ENCODE measurements around the gene CNNM3.
A peak's percentile ranks its signal among the peaks of the same experiment; 100 is the strongest.

The CNNM3 gene

GRCh38 chr2:96870626-96871255 is 54.7 kb downstream of the CNNM3 start:
- H3K27ac ChIP-seq (ENCODE audit: insufficient read depth, low read depth, low read length, poor library complexity, severe bottlenecking) = peak overlapping the region; percentile 39
- no peaks in the 10 kb centered on the region for H3K27me3 ChIP-seq (ENCODE audit: control insufficient read depth, insufficient read depth, low read length, poor library complexity, severe bottlenecking)
- H3K4me3 ChIP-seq (ENCODE audit: insufficient read depth, low read depth, low read length) = peak overlapping the region; percentile 80
- H3K36me3 ChIP-seq (ENCODE audit: control insufficient read depth, insufficient read depth, low read length) = peaks cover 17% of the 10 kb centered on the region
- H3K4me1 ChIP-seq (ENCODE audit: control insufficient read depth, insufficient read depth, low read length) = peaks cover 33% of the 10 kb centered on the region
- no peaks in the 10 kb centered on the region for H3K9me3 ChIP-seq (ENCODE audit: control insufficient read depth, low read length)
- WGBS, 2 experiments = 34% methylated on average over 13 of the region's 13 CpGs

GRCh38 chr2:96872591-96873349 is 56.7 kb downstream of the CNNM3 start:
- H3K9me3 ChIP-seq (ENCODE audit: control insufficient read depth, low read length) = no peaks in the 10 kb centered on the region
- no peaks in the 10 kb centered on the region for H3K36me3 ChIP-seq (ENCODE audit: control insufficient read depth, insufficient read depth, low read length)
- no peak overlapping the region for H3K27ac ChIP-seq (ENCODE audit: insufficient read depth, low read depth, low read length, poor library complexity, severe bottlenecking)
- WGBS, 2 experiments = 76 to 78% methylated on average over 14 of the region's 14 CpGs
- peaks cover 40% of the 10 kb centered on the region for H3K4me1 ChIP-seq (ENCODE audit: control insufficient read depth, insufficient read depth, low read length)
- H3K4me3 ChIP-seq (ENCODE audit: insufficient read depth, low read depth, low read length) = no peak overlapping the region
- H3K27me3 ChIP-seq (ENCODE audit: control insufficient read depth, insufficient read depth, low read length, poor library complexity, severe bottlenecking) = no peaks in the 10 kb centered on the region

GRCh38 chr2:96873651-96874096 is 57.6 kb downstream of the CNNM3 start:
- Histone ChIP-seq H3K27ac (ENCODE audit: insufficient read depth, low read depth, low read length, poor library complexity, severe bottlenecking) (no peak overlapping the region), H3K4me1 (ENCODE audit: control insufficient read depth, insufficient read depth, low read length) (peaks cover 44% of the 10 kb centered on the region)
- WGBS, 2 experiments = 69 to 74% methylated on average over 8 of the region's 8 CpGs

GRCh38 chr2:96874198-96874831 is 58.2 kb downstream of the CNNM3 start:
- no peak overlapping the region for H3K27ac ChIP-seq (ENCODE audit: insufficient read depth, low read depth, low read length, poor library complexity, severe bottlenecking)
- H3K4me1 ChIP-seq (ENCODE audit: control insufficient read depth, insufficient read depth, low read length) = peaks cover 44% of the 10 kb centered on the region
- H3K9me3 ChIP-seq (ENCODE audit: control insufficient read depth, low read length) = no peaks in the 10 kb centered on the region
- H3K36me3 ChIP-seq (ENCODE audit: control insufficient read depth, insufficient read depth, low read length) = no peaks in the 10 kb centered on the region
- no peaks in the 10 kb centered on the region for H3K27me3 ChIP-seq (ENCODE audit: control insufficient read depth, insufficient read depth, low read length, poor library complexity, severe bottlenecking)
- H3K4me3 ChIP-seq (ENCODE audit: insufficient read depth, low read depth, low read length) = no peak overlapping the region
- WGBS, 2 experiments = 79 to 82% methylated on average over 18 of the region's 18 CpGs

More at GRCh38 chr2:96873651-96874096, 57.6 kb downstream of the CNNM3 start:
- H3K36me3 ChIP-seq (ENCODE audit: control insufficient read depth, insufficient read depth, low read length) = no peaks in the 10 kb centered on the region
- H3K9me3 ChIP-seq (ENCODE audit: control insufficient read depth, low read length) = no peaks in the 10 kb centered on the region
- no peak overlapping the region for H3K4me3 ChIP-seq (ENCODE audit: insufficient read depth, low read depth, low read length)
- H3K27me3 ChIP-seq (ENCODE audit: control insufficient read depth, insufficient read depth, low read length, poor library complexity, severe bottlenecking) = no peaks in the 10 kb centered on the region

GRCh38 chr2:96875498-96876268 is 59.6 kb downstream of the CNNM3 start:
- Histone ChIP-seq H3K4me3 (ENCODE audit: insufficient read depth, low read depth, low read length) (no peak overlapping the region), H3K9me3 (ENCODE audit: control insufficient read depth, low read length) (no peaks in the 10 kb centered on the region), H3K27ac (ENCODE audit: insufficient read depth, low read depth, low read length, poor library complexity, severe bottlenecking) (peak overlapping the region; percentile 64), H3K36me3 (ENCODE audit: control insufficient read depth, insufficient read depth, low read length) (no peaks in the 10 kb centered on the region), H3K4me1 (ENCODE audit: control insufficient read depth, insufficient read depth, low read length) (peaks cover 46% of the 10 kb centered on the region), H3K27me3 (ENCODE audit: control insufficient read depth, insufficient read depth, low read length, poor library complexity, severe bottlenecking) (no peaks in the 10 kb centered on the region)
- WGBS, 2 experiments = 35 to 36% methylated on average over 14 of the region's 14 CpGs

- H3K9me3 ChIP-seq (ENCODE audit: control insufficient read depth, low read length) = no peaks in the 10 kb centered on the region
- peaks cover 50% of the 10 kb centered on the region for H3K4me1 ChIP-seq (ENCODE audit: control insufficient read depth, insufficient read depth, low read length)
- no peak overlapping the region for H3K4me3 ChIP-seq (ENCODE audit: insufficient read depth, low read depth, low read length)
- peak overlapping the region; percentile 64 for H3K27ac ChIP-seq (ENCODE audit: insufficient read depth, low read depth, low read length, poor library complexity, severe bottlenecking)
- WGBS, 2 experiments = 80 to 83% methylated on average over 16 of the region's 16 CpGs
- no peaks in the 10 kb centered on the region for H3K36me3 ChIP-seq (ENCODE audit: control insufficient read depth, insufficient read depth, low read length)
- no peaks in the 10 kb centered on the region for H3K27me3 ChIP-seq (ENCODE audit: control insufficient read depth, insufficient read depth, low read length, poor library complexity, severe bottlenecking)
Measured at GRCh38 chr2:96876269-96877041, 60.4 kb downstream of the CNNM3 start.

- no peak overlapping the region for H3K27ac ChIP-seq (ENCODE audit: insufficient read depth, low read depth, low read length, poor library complexity, severe bottlenecking)
Measured at GRCh38 chr2:96877042-96877451, 61.0 kb downstream of the CNNM3 start.

GRCh38 chr2:96877631-96878092 is 61.6 kb downstream of the CNNM3 start:
- Histone ChIP-seq H3K4me1 (ENCODE audit: control insufficient read depth, insufficient read depth, low read length) (peaks cover 62% of the 10 kb centered on the region), H3K36me3 (ENCODE audit: control insufficient read depth, insufficient read depth, low read length) (no peaks in the 10 kb centered on the region), H3K9me3 (ENCODE audit: control insufficient read depth, low read length) (no peaks in the 10 kb centered on the region), H3K27me3 (ENCODE audit: control insufficient read depth, insufficient read depth, low read length, poor library complexity, severe bottlenecking) (no peaks in the 10 kb centered on the region), H3K27ac (ENCODE audit: insufficient read depth, low read depth, low read length, poor library complexity, severe bottlenecking) (no peak overlapping the region), H3K4me3 (ENCODE audit: insufficient read depth, low read depth, low read length) (no peak overlapping the region)
- 91% methylated on average over 15 of the region's 15 CpGs for WGBS, 2 experiments

More at GRCh38 chr2:96877042-96877451, 61.0 kb downstream of the CNNM3 start:
- H3K36me3 ChIP-seq (ENCODE audit: control insufficient read depth, insufficient read depth, low read length) = no peaks in the 10 kb centered on the region
- H3K27me3 ChIP-seq (ENCODE audit: control insufficient read depth, insufficient read depth, low read length, poor library complexity, severe bottlenecking) = no peaks in the 10 kb centered on the region
- no peak overlapping the region for H3K4me3 ChIP-seq (ENCODE audit: insufficient read depth, low read depth, low read length)
- peaks cover 56% of the 10 kb centered on the region for H3K4me1 ChIP-seq (ENCODE audit: control insufficient read depth, insufficient read depth, low read length)
- no peaks in the 10 kb centered on the region for H3K9me3 ChIP-seq (ENCODE audit: control insufficient read depth, low read length)
- 75 to 83% methylated on average over 6 of the region's 6 CpGs for WGBS, 2 experiments

GRCh38 chr2:96878171-96878570 is 62.1 kb downstream of the CNNM3 start:
- no peaks in the 10 kb centered on the region for H3K27me3 ChIP-seq (ENCODE audit: control insufficient read depth, insufficient read depth, low read length, poor library complexity, severe bottlenecking)
- H3K4me1 ChIP-seq (ENCODE audit: control insufficient read depth, insufficient read depth, low read length) = peaks cover 67% of the 10 kb centered on the region
- no peaks in the 10 kb centered on the region for H3K9me3 ChIP-seq (ENCODE audit: control insufficient read depth, low read length)
- no peak overlapping the region for H3K4me3 ChIP-seq (ENCODE audit: insufficient read depth, low read depth, low read length)
- 88 to 93% methylated on average over 7 of the region's 7 CpGs for WGBS, 2 experiments
- no peak overlapping the region for H3K27ac ChIP-seq (ENCODE audit: insufficient read depth, low read depth, low read length, poor library complexity, severe bottlenecking)
- no peaks in the 10 kb centered on the region for H3K36me3 ChIP-seq (ENCODE audit: control insufficient read depth, insufficient read depth, low read length)
